IMR-90 (cell line): ENCODE data around the gene SLC35E2B. TPM values are rescaled to one million over a fixed set of nuclear protein-coding genes. Genes with fewer than 3 reads are reported as not detected.

Experiments used
- ATAC-seq: fragments of 200-7000 bp; cut with Tn5 transposase; 2 replicates; pipeline ENCODE4 v1.9.1; 2020; ENCODE audit warnings: low read depth, mild to moderate bottlenecking, moderate library complexity
- BruUV-seq: library from RNA; stranded (reverse); fragments of 400-500 nt; replicated peaks from 2 replicates; lab custom pipeline; 2021; lab: Mats Ljungman, UMichigan
- CTCF ChIA-PET: fragments of 300-600 bp; formaldehyde crosslinking; extraction: SDS; loops from one replicate; lab custom pipeline; 2021; ENCODE audit warnings: antibody characterized with exemption; lab: Yijun Ruan, JAX
- POLR2A ChIA-PET: fragments of 300-600 bp; sonication (Branson Sonifier 250); formaldehyde crosslinking; loops from one replicate; lab custom pipeline; 2022; ENCODE audit warnings: antibody characterized with exemption; ENCODE audit not compliant: unreplicated experiment; lab: Charles Lee
- DNase-seq: peaks from one replicate; pipeline ENCODE4 v3.0.0; 2013
- H2AFZ ChIP-seq: replicated peaks from 2 replicates; pipeline ENCODE3; 2013; ENCODE audit warnings: low read length, mild to moderate bottlenecking; ENCODE audit not compliant: poor library complexity
- H2AK5ac ChIP-seq: 2 replicates; pipeline ENCODE4 v1.6.1; 2013; ENCODE audit warnings: low read depth, low read length, inconsistent platforms
- H2AK9ac ChIP-seq: replicated peaks from 2 replicates; pipeline ENCODE3; 2013; ENCODE audit warnings: mild to moderate bottlenecking, low read depth, low read length, moderate library complexity; ENCODE audit not compliant: poor library complexity
- H2BK120ac ChIP-seq: 2 replicates; pipeline ENCODE4 v1.6.1; 2013; ENCODE audit warnings: low read depth, low read length, inconsistent platforms
- H2BK15ac ChIP-seq: 3 replicates; pipeline ENCODE4 v1.6.1; 2013; ENCODE audit warnings: low read depth, low read length, inconsistent platforms
- H2BK20ac ChIP-seq: 2 replicates; pipeline ENCODE4 v1.6.1; 2013; ENCODE audit warnings: low read depth, mild to moderate bottlenecking, inconsistent platforms, low read length, moderate library complexity
- H2BK5ac ChIP-seq: 2 replicates; pipeline ENCODE4 v1.6.1; 2013; ENCODE audit warnings: mild to moderate bottlenecking, low read depth, low read length, inconsistent platforms; ENCODE audit not compliant: poor library complexity, severe bottlenecking
- H3K14ac ChIP-seq: replicated peaks from 2 replicates; pipeline ENCODE4 v1.6.1; 2013; ENCODE audit warnings: low read depth, low read length, inconsistent platforms
- H3K18ac ChIP-seq: 2 replicates; pipeline ENCODE4 v1.6.1; 2013; ENCODE audit warnings: low read depth, low read length, control low read depth
- H3K23ac ChIP-seq: 2 replicates; pipeline ENCODE4 v1.6.1; 2013; ENCODE audit warnings: low read depth, low read length, inconsistent platforms
- H3K27ac ChIP-seq: 2 replicates; pipeline ENCODE4 v1.5.1; 2013; ENCODE audit warnings: mild to moderate bottlenecking, control low read depth, low read length; ENCODE audit not compliant: insufficient read depth
- H3K27me3 ChIP-seq: 2 replicates; pipeline ENCODE4 v1.6.1; 2013; ENCODE audit warnings: low read length; ENCODE audit not compliant: control insufficient read depth, insufficient read depth
- H3K36me3 ChIP-seq: 2 replicates; pipeline ENCODE4 v1.6.1; 2013; ENCODE audit warnings: low read length, mixed read lengths; ENCODE audit not compliant: control insufficient read depth, insufficient read depth
- H3K4ac ChIP-seq: 2 replicates; pipeline ENCODE4 v1.6.1; 2013; ENCODE audit warnings: low read depth, low read length, inconsistent platforms
- H3K4me1 ChIP-seq: 2 replicates; pipeline ENCODE4 v1.6.1; 2013; ENCODE audit warnings: low read length, mixed read lengths; ENCODE audit not compliant: control insufficient read depth, insufficient read depth
- H3K4me2 ChIP-seq: 2 replicates; pipeline ENCODE4 v1.6.1; 2013; ENCODE audit warnings: low read depth, mild to moderate bottlenecking, control low read depth, low read length, moderate library complexity
- H3K4me3 ChIP-seq: 2 replicates; pipeline ENCODE4 v1.5.1; 2013; ENCODE audit warnings: low read depth, mild to moderate bottlenecking, control low read depth, low read length, moderate library complexity; ENCODE audit not compliant: insufficient read depth
- H3K56ac ChIP-seq: 2 replicates; pipeline ENCODE4 v1.6.1; 2013; ENCODE audit warnings: low read length, inconsistent platforms; ENCODE audit not compliant: insufficient read depth; ENCODE audit errors: extremely low read depth
- H3K79me1 ChIP-seq, 2 experiments: 2 replicates each; pipeline ENCODE4 v1.6.1; 2013; ENCODE audit warnings: low read length in 2 of 2, inconsistent platforms in 1 of 2, low read depth in 1 of 2
- H3K9ac ChIP-seq: 2 replicates; pipeline ENCODE4 v1.6.1; 2013; ENCODE audit warnings: low read depth, low read length, control low read depth
- H3K9me1 ChIP-seq: 2 replicates; pipeline ENCODE4 v1.6.1; 2013; ENCODE audit warnings: low read length, inconsistent platforms; ENCODE audit not compliant: insufficient read depth
- H3K9me3 ChIP-seq: 2 replicates; pipeline ENCODE4 v1.6.1; 2013; ENCODE audit warnings: low read length; ENCODE audit not compliant: control insufficient read depth, insufficient read depth
- H4K20me1 ChIP-seq: 2 replicates; pipeline ENCODE4 v1.6.1; 2013; ENCODE audit warnings: low read length, inconsistent platforms; ENCODE audit not compliant: insufficient read depth
- H4K5ac ChIP-seq: 2 replicates; pipeline ENCODE4 v1.6.1; 2013; ENCODE audit warnings: mild to moderate bottlenecking, low read depth, low read length, control low read depth
- H4K8ac ChIP-seq, 2 experiments: 2 replicates each; pipeline ENCODE4 v1.6.1; 2013; ENCODE audit warnings: low read depth in 2 of 2, low read length in 2 of 2, control low read depth in 1 of 2, inconsistent platforms in 1 of 2
- H4K91ac ChIP-seq: 2 replicates; pipeline ENCODE4 v1.6.1; 2013; ENCODE audit warnings: low read depth, low read length, inconsistent platforms; ENCODE audit not compliant: insufficient read depth
- BHLHE40 ChIP-seq: fragments of 150-350 bp; IDR thresholded peaks from 2 replicates; pipeline ENCODE4 v1.6.1; 2016; ENCODE audit warnings: mild to moderate bottlenecking, low read depth, low read length
- CEBPB ChIP-seq: IDR thresholded peaks from 2 replicates; pipeline ENCODE4 v1.6.1; 2012; ENCODE audit warnings: low read depth, low read length, improper control_type of control experiment
- CHD1 ChIP-seq: IDR thresholded peaks from 2 replicates; pipeline ENCODE4 v1.6.1; 2012; ENCODE audit warnings: low read depth, low read length, improper control_type of control experiment
- FOS ChIP-seq: fragments of 150-350 bp; IDR thresholded peaks from 2 replicates; pipeline ENCODE4 v1.6.1; 2016; ENCODE audit warnings: low read depth, low read length
- MAFK ChIP-seq: IDR thresholded peaks from 2 replicates; pipeline ENCODE4 v1.6.1; 2012; ENCODE audit warnings: low read depth, low read length, improper control_type of control experiment
- MAZ ChIP-seq: IDR thresholded peaks from 2 replicates; pipeline ENCODE4 v1.6.1; 2012; ENCODE audit warnings: low read depth, mild to moderate bottlenecking, low read length, improper control_type of control experiment, moderate library complexity, borderline replicate concordance
- MXI1 ChIP-seq: IDR thresholded peaks from 2 replicates; pipeline ENCODE4 v1.6.1; 2012; ENCODE audit warnings: low read depth, mild to moderate bottlenecking, low read length, moderate library complexity, borderline replicate concordance
- NFE2L2 ChIP-seq: fragments of 150-350 bp; IDR thresholded peaks from 2 replicates; pipeline ENCODE4 v1.6.1; 2016; ENCODE audit warnings: low read depth, mild to moderate bottlenecking, low read length
- POLR2A ChIP-seq: IDR thresholded peaks from 2 replicates; pipeline ENCODE4 v1.6.1; 2012; ENCODE audit warnings: mild to moderate bottlenecking, low read depth, low read length
- RAD21 ChIP-seq: IDR thresholded peaks from 2 replicates; pipeline ENCODE4 v1.6.1; 2012; ENCODE audit warnings: low read length, improper control_type of control experiment
- RCOR1 ChIP-seq: IDR thresholded peaks from 2 replicates; pipeline ENCODE4 v1.6.1; 2012; ENCODE audit warnings: mild to moderate bottlenecking, low read length, improper control_type of control experiment; ENCODE audit not compliant: insufficient replicate concordance
- RFX5 ChIP-seq: IDR thresholded peaks from 2 replicates; pipeline ENCODE4 v1.8.0; 2012; ENCODE audit warnings: low read depth, mild to moderate bottlenecking, low read length, moderate library complexity
- SMC3 ChIP-seq: fragments of 150-350 bp; IDR thresholded peaks from 2 replicates; pipeline ENCODE4 v1.6.1; 2016; ENCODE audit warnings: low read depth, mild to moderate bottlenecking, antibody characterized with exemption, low read length, moderate library complexity
- WGBS, 2 experiments: methylation state at CpG; one replicate each; pipeline versions ENCODE4 v1.1.5 to v1.1.7; 2013; ENCODE audit warnings: missing lambda C conversion rate in 2 of 2; ENCODE audit not compliant: insufficient read length in 1 of 2; ENCODE audit errors: extremely low coverage in 2 of 2; 5-methylcytosine and 5-hydroxymethylcytosine counted together
- dilution Hi-C: fragments of 300-500 bp; cut with HindIII; formaldehyde crosslinking; loops from one replicate; pipeline ENCODE4 v1.14.3; 2018; ENCODE audit warnings: low sequenced_read_pairs; ENCODE audit not compliant: unreplicated experiment
- in situ Hi-C: fragments of 300-500 bp; cut with MboI; formaldehyde crosslinking; loops from 3 replicates; pipeline ENCODE4 v1.14.3; 2019; ENCODE audit warnings: low sequenced_read_pairs, inconsistent platforms, mixed read lengths
- intact Hi-C: fragments of 100-400 bp; cut with micrococcal nuclease; formaldehyde crosslinking; loops from 2 replicates; pipeline ENCODE4 v1.10.0; 2022
- polyA plus RNA-seq, 3 experiments: library from polyadenylated mRNA; depleted of rRNA; stranded (reverse); fragments of >200 nt; gene quantifications; 2 replicates each; pipeline ENCODE4 v1.2.3, GENCODE V29; 2012; ENCODE audit warnings: low replicate concordance in 1 of 3
- total RNA-seq: library from RNA; depleted of rRNA; stranded (reverse); fragments of >200 nt; gene quantifications from 2 replicates; pipeline ENCODE4 v1.2.3, GENCODE V29; 2012
- TF ChIP-seq, protein P1 (sequence below): fragments of 150-350 bp; IDR thresholded peaks from 2 replicates; pipeline ENCODE4 v1.6.1; 2017; ENCODE audit warnings: mild to moderate bottlenecking, antibody characterized with exemption, low read length, low read depth
- TF ChIP-seq, protein P2 (sequence below): fragments of 150-350 bp; IDR thresholded peaks from 2 replicates; pipeline ENCODE4 v1.6.1; 2016; ENCODE audit warnings: low read depth, mild to moderate bottlenecking, low read length, moderate library complexity, borderline replicate concordance

SLC35E2B gene
- total and polyA plus RNA-seq, 2 of the 4 experiments (the other 2 are of a cell fraction), result 14.9 to 30.2 TPM

DNA sequence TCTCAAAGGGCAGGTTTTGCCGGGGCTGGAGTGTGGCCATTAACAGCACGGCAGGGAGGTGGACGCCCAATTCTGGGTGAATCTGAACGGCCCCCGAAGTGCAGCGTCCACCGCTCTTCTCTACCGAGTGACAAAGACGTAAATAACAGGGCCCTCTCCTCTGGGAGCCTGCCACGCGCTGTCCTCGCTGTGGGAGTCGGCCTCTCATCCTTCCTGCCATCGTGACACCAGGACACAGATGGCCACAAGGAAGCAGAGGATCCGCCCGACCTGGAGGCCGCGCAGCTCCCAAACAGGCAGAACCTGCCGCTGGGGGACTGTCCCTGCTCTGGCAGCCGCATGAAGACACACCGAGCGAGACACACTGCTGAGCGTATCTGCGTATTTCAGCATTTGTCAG, 21.7 kb downstream of the SLC35E2B start:
- no peak overlapping the region for H3K14ac ChIP-seq
- no peak overlapping the region for H2BK20ac ChIP-seq
- H3K4ac ChIP-seq, result no peak overlapping the region
- no peak overlapping the region for H3K27ac ChIP-seq
- no peak overlapping the region for H2BK5ac ChIP-seq
- H2AFZ ChIP-seq, result no peak overlapping the region
- no peaks in the 10 kb centered on the region for H3K9me1 ChIP-seq
- no peak overlapping the region for H2AK5ac ChIP-seq
- intact Hi-C loops, result no loop called here
- no peaks in the 10 kb centered on the region for H3K27me3 ChIP-seq
- H4K8ac ChIP-seq, result no peak overlapping the region
- peaks cover 8% of the 10 kb centered on the region in 2 experiments; a peak in 2 of 4 replicates for H3K79me1 ChIP-seq
- H4K5ac ChIP-seq, result no peak overlapping the region
- H3K18ac ChIP-seq, result no peak overlapping the region
- CTCF ChIA-PET, result no interaction called here
- no peaks in the 10 kb centered on the region for H3K4me1 ChIP-seq
- H3K4me2 ChIP-seq, result no peak overlapping the region
- no peak overlapping the region for H4K91ac ChIP-seq
- WGBS, 2 experiments, result 95% methylated on average over 20 of the region's 24 CpGs; no CpG with 5 or more reads in 1 of the 2 experiments
- no peaks in the 10 kb centered on the region for H4K20me1 ChIP-seq
- ATAC-seq (no peak), DNase-seq (no peak)
- TF ChIP-seq SMC3 (no peak), FOS (no peak), CEBPB (no peak), POLR2A (no peak), RAD21 (no peak), NFE2L2 (no peak), RFX5 (no peak), CHD1 (no peak), MXI1 (no peak), BHLHE40 (no peak), MAZ (no peak), MAFK (no peak), RCOR1 (no peak)
- TF ChIP-seq, protein P1, sequence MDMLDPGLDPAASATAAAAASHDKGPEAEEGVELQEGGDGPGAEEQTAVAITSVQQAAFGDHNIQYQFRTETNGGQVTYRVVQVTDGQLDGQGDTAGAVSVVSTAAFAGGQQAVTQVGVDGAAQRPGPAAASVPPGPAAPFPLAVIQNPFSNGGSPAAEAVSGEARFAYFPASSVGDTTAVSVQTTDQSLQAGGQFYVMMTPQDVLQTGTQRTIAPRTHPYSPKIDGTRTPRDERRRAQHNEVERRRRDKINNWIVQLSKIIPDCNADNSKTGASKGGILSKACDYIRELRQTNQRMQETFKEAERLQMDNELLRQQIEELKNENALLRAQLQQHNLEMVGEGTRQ, result no peak
- TF ChIP-seq, protein P2, sequence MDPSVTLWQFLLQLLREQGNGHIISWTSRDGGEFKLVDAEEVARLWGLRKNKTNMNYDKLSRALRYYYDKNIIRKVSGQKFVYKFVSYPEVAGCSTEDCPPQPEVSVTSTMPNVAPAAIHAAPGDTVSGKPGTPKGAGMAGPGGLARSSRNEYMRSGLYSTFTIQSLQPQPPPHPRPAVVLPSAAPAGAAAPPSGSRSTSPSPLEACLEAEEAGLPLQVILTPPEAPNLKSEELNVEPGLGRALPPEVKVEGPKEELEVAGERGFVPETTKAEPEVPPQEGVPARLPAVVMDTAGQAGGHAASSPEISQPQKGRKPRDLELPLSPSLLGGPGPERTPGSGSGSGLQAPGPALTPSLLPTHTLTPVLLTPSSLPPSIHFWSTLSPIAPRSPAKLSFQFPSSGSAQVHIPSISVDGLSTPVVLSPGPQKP, result no peak
- H3K9me3 ChIP-seq, result no peaks in the 10 kb centered on the region
- no peak overlapping the region for H2BK15ac ChIP-seq
- no peak overlapping the region for H3K23ac ChIP-seq
- no peak overlapping the region for H3K4me3 ChIP-seq
- no peak overlapping the region for H2BK120ac ChIP-seq
- dilution Hi-C loops, result no loop called here
- H3K9ac ChIP-seq, result no peak overlapping the region
- POLR2A ChIA-PET, result no interaction called here
- no peak overlapping the region for H2AK9ac ChIP-seq
- no peak overlapping the region for H3K56ac ChIP-seq
- in situ Hi-C loops, result no loop called here
- peaks cover 56% of the 10 kb centered on the region for H3K36me3 ChIP-seq
- BruUV-seq, result no TSS peak
